ENCODE data around the gene ZNF681. TPM values are rescaled to one million over a fixed set of nuclear protein-coding genes. Genes with fewer than 3 reads are reported as not detected.

Gene ZNF681
- total RNA-seq, 6 experiments from 2014 or later = under 0.01 to 0.49 (median 0.08) TPM

DNA sequence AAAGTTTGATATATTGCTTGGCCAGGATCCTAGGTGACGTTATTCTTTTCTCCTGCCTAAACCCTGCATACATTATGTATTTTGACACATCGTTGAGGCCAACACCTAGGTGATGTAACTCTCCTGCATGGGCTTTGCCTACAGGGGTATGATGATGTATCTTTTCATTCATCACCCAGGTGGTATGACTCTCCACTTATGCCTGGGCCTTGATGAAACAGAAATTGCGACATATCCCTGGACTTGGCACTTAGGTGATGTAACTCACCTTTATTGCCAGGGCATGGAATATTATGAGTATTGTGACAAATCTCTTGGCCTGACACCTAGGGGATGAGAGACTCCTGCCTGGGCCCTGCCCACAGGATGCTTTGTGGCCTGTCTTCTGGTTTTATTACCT lies 18.5 kb upstream of the ZNF681 start:
- no peaks in the 10 kb centered on the region for H3K36me3 ChIP-seq
- no peak for TF ChIP-seq POLR2A (IDR thresholded peaks at IDR 0.05)
- TF ChIP-seq, protein P1, sequence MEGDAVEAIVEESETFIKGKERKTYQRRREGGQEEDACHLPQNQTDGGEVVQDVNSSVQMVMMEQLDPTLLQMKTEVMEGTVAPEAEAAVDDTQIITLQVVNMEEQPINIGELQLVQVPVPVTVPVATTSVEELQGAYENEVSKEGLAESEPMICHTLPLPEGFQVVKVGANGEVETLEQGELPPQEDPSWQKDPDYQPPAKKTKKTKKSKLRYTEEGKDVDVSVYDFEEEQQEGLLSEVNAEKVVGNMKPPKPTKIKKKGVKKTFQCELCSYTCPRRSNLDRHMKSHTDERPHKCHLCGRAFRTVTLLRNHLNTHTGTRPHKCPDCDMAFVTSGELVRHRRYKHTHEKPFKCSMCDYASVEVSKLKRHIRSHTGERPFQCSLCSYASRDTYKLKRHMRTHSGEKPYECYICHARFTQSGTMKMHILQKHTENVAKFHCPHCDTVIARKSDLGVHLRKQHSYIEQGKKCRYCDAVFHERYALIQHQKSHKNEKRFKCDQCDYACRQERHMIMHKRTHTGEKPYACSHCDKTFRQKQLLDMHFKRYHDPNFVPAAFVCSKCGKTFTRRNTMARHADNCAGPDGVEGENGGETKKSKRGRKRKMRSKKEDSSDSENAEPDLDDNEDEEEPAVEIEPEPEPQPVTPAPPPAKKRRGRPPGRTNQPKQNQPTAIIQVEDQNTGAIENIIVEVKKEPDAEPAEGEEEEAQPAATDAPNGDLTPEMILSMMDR (IDR thresholded peaks at IDR 0.05) = no peak
- no peak overlapping the region for H3K27ac ChIP-seq
- no peaks in the 10 kb centered on the region for H3K27me3 ChIP-seq
- no peak overlapping the region for H3K4me3 ChIP-seq
- intact Hi-C loops (cut with DNase I) = no loop called here
- DNase-seq = no peak
- ATAC-seq = no peak
- H3K4me1 ChIP-seq = no peaks in the 10 kb centered on the region
- H3K9me3 ChIP-seq = no peaks in the 10 kb centered on the region
- 64% methylated on average over 3 of the region's 3 CpGs for WGBS (ENCODE audit: insufficient coverage, low coverage, low lambda C conversion rate, missing lambda C conversion rate)

DNA sequence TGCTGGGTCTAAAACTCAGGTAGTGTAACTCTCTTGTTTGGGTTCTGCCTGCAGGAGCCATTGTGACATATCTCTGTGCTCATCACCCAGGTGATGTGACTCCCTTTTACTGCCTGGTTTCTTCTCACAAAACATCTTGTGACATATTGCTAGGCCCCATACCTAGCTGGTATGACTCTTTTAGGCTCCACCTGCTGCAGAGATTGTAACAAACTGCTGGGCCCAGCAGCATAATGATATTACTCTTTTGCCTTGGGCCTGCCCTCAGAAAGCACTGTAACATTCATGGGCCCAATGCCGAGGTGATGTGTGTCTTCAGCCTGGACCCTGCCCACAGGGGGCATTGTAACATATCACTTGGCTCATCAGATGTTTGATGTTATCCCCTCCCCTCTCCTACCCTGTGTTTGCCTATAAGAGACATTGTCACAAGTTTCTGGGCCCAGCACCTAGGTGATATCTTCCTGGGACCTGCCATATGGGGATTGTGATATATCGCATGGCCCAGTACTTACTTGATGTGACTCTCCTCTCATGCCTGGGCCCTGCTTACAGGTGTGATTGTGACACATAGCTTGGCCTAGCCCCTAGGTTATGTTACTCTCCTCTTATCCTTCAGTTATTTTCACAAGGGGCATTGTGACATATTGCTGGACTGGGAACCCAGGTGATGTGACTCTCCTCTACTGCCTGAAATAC lies 18.0 kb upstream of the ZNF681 start:
- H3K36me3 ChIP-seq = no peaks in the 10 kb centered on the region
- DNase-seq = no peak
- H3K27ac ChIP-seq = no peak overlapping the region
- H3K9me3 ChIP-seq = no peaks in the 10 kb centered on the region
- no peak for ATAC-seq
- H3K4me1 ChIP-seq = no peaks in the 10 kb centered on the region
- intact Hi-C loops (cut with DNase I) = no loop called here
- WGBS (ENCODE audit: insufficient coverage, low coverage, low lambda C conversion rate, missing lambda C conversion rate) = 100% methylated on average over 1 of the region's 2 CpGs
- H3K27me3 ChIP-seq = no peaks in the 10 kb centered on the region
- no peak overlapping the region for H3K4me3 ChIP-seq
- TF ChIP-seq POLR2A (IDR thresholded peaks at IDR 0.05) = no peak
- TF ChIP-seq, protein P1 (IDR thresholded peaks at IDR 0.05) = no peak

DNA sequence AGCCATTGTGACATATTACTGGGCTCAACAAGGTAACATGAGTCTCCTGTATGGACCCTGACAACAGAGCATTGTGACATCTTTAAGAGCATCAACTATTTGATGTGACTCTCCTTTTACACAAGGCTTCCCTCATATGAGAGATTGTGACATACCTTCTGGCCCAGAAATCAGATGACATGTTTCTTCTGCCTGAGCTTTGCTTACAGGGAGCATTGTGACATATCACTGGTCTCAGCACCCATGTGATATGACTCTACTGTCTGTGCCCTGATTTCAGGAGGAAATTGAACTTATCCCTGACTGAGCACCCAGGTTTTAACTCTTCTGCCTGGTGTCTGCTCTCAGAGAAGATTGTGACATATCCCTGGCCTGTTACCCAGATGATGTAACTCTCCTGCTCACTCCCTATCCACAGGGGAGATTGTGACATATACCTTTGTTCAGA lies 15.9 kb upstream of the ZNF681 start:
- peak in 2 of 4 donors; percentile 64 to 65 for ATAC-seq
- intact Hi-C loops (cut with DNase I) = no loop called here
- Histone ChIP-seq H3K36me3 (no peaks in the 10 kb centered on the region), H3K27me3 (no peaks in the 10 kb centered on the region), H3K4me3 (no peak overlapping the region), H3K27ac (no peak overlapping the region), H3K4me1 (no peaks in the 10 kb centered on the region), H3K9me3 (no peaks in the 10 kb centered on the region)
- no peak for DNase-seq
- TF ChIP-seq POLR2A (IDR thresholded peaks at IDR 0.05) = no peak
- TF ChIP-seq, protein P1 (IDR thresholded peaks at IDR 0.05) = no peak

DNA sequence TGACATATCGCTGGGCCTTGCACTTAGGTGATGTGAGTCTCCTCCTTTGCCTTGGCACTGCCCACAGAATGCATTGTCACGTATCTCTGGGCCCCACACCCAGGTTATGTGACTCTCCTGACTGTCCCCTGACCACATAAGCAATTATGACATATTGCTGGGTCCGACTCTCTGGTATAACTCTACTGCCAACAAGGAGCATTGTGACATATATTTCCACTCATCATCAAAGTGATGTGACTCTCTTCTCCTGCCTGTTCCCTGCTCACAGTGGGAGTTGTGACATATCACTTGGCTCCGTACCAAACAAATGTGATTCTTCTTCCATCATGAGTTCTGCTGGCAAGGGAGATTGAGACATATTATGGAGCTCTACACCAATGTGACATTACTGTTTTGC lies 15.4 kb upstream of the ZNF681 start:
- Histone ChIP-seq H3K36me3 (no peaks in the 10 kb centered on the region), H3K4me3 (no peak overlapping the region), H3K27ac (no peak overlapping the region), H3K4me1 (no peaks in the 10 kb centered on the region), H3K9me3 (no peaks in the 10 kb centered on the region), H3K27me3 (no peaks in the 10 kb centered on the region)
- TF ChIP-seq, protein P1 (IDR thresholded peaks at IDR 0.05) = no peak
- TF ChIP-seq POLR2A (IDR thresholded peaks at IDR 0.05) = no peak
- 63% methylated on average over 4 of the region's 4 CpGs for WGBS (ENCODE audit: insufficient coverage, low coverage, low lambda C conversion rate, missing lambda C conversion rate)
- ATAC-seq = no peak
- intact Hi-C loops (cut with DNase I) = no loop called here
- no peak for DNase-seq

All from right lobe of liver (tissue), 6 donors.